GM21367 (cell line): ENCODE data around the gene UBE2D2.

Experiments
- ATAC-seq: cut with Tn5 transposase; IDR thresholded peaks from one replicate; pipeline ENCODE4 v1.9.1; 2021; ENCODE audit not compliant: unreplicated experiment

Gene UBE2D2

GRCh38 chr5:139658928-139659667 lies 98.0 kb downstream of the UBE2D2 start:
- no peak for ATAC-seq

GRCh38 chr5:139659695-139660101 lies 98.6 kb downstream of the UBE2D2 start:
- no peak for ATAC-seq

GRCh38 chr5:139660105-139660922 lies 99.2 kb downstream of the UBE2D2 start:
- ATAC-seq, result no peak

- peak; percentile 27 for ATAC-seq
Observed at GRCh38 chr5:139660923-139661814, 100.0 kb downstream of the UBE2D2 start.

- no peak for ATAC-seq
Observed at GRCh38 chr5:139662617-139663016, 101.5 kb downstream of the UBE2D2 start.

GRCh38 chr5:139663207-139664085 lies 102.3 kb downstream of the UBE2D2 start:
- ATAC-seq, result no peak

GRCh38 chr5:139664086-139664693 lies 103.1 kb downstream of the UBE2D2 start:
- ATAC-seq, result peak; percentile 31

GRCh38 chr5:139664727-139665351 lies 103.7 kb downstream of the UBE2D2 start:
- no peak for ATAC-seq

- no peak for ATAC-seq
Observed at GRCh38 chr5:139665626-139666025, 104.5 kb downstream of the UBE2D2 start.

- no peak for ATAC-seq
Observed at GRCh38 chr5:139666551-139666950, 105.4 kb downstream of the UBE2D2 start.

GRCh38 chr5:139667001-139667729 lies 106.0 kb downstream of the UBE2D2 start:
- no peak for ATAC-seq

GRCh38 chr5:139667730-139668063 lies 106.6 kb downstream of the UBE2D2 start:
- no peak for ATAC-seq

- ATAC-seq, result no peak
Observed at GRCh38 chr5:139668064-139668880, 107.1 kb downstream of the UBE2D2 start.

- no peak for ATAC-seq
Observed at GRCh38 chr5:139668924-139669661, 108.0 kb downstream of the UBE2D2 start.

GRCh38 chr5:139669662-139670368 lies 108.7 kb downstream of the UBE2D2 start:
- no peak for ATAC-seq

- peak; percentile 47 for ATAC-seq
Observed at GRCh38 chr5:139670369-139671095, 109.4 kb downstream of the UBE2D2 start.
